IMR-90 (cell line): Measurements from ENCODE around the gene ESRRB.

Experiments used
- BHLHE40 ChIP-seq: fragments of 150-350 bp; IDR thresholded peaks from 2 replicates; pipeline ENCODE4 v1.6.1; 2016; ENCODE audit warnings: mild to moderate bottlenecking, low read depth, low read length
- CEBPB ChIP-seq: IDR thresholded peaks from 2 replicates; pipeline ENCODE4 v1.6.1; 2012; ENCODE audit warnings: low read depth, low read length, improper control_type of control experiment
- FOS ChIP-seq: fragments of 150-350 bp; IDR thresholded peaks from 2 replicates; pipeline ENCODE4 v1.6.1; 2016; ENCODE audit warnings: low read depth, low read length
- MAFK ChIP-seq: IDR thresholded peaks from 2 replicates; pipeline ENCODE4 v1.6.1; 2012; ENCODE audit warnings: low read depth, low read length, improper control_type of control experiment
- MAZ ChIP-seq: IDR thresholded peaks from 2 replicates; pipeline ENCODE4 v1.6.1; 2012; ENCODE audit warnings: low read depth, mild to moderate bottlenecking, low read length, improper control_type of control experiment, moderate library complexity, borderline replicate concordance
- POLR2A ChIP-seq: IDR thresholded peaks from 2 replicates; pipeline ENCODE4 v1.6.1; 2012; ENCODE audit warnings: mild to moderate bottlenecking, low read depth, low read length
- RAD21 ChIP-seq: IDR thresholded peaks from 2 replicates; pipeline ENCODE4 v1.6.1; 2012; ENCODE audit warnings: low read length, improper control_type of control experiment
- RFX5 ChIP-seq: IDR thresholded peaks from 2 replicates; pipeline ENCODE4 v1.8.0; 2012; ENCODE audit warnings: low read depth, mild to moderate bottlenecking, low read length, moderate library complexity
- SMC3 ChIP-seq: fragments of 150-350 bp; IDR thresholded peaks from 2 replicates; pipeline ENCODE4 v1.6.1; 2016; ENCODE audit warnings: low read depth, mild to moderate bottlenecking, antibody characterized with exemption, low read length, moderate library complexity
- TF ChIP-seq, protein P1 (sequence below): conservative IDR thresholded peaks from 2 replicates; pipeline ENCODE4 v1.5.1; 2012; ENCODE audit warnings: mild to moderate bottlenecking, low read depth, low read length, improper control_type of control experiment

DNA sequence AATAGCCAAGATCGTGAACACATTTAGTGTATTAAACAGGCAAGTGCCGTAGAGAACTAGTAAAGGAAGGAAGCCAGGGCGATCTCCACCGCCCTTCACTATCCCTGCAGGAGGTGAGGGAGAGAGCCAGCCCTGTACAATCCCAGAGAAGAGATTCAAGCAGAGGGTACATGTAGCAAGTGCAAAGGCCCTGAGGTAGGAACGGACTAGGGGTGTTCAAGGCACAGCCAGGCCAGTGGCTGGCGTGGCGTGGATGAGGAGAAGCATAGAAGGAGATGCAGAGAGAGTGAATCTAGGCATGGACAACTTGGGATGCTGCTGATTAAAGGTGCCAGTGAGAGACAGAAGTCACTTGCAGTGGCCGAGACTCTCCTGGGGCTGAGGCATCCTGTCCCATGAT, 39.1 kb upstream of the ESRRB start:
- TF ChIP-seq BHLHE40, result no peak
- TF ChIP-seq, protein P1, sequence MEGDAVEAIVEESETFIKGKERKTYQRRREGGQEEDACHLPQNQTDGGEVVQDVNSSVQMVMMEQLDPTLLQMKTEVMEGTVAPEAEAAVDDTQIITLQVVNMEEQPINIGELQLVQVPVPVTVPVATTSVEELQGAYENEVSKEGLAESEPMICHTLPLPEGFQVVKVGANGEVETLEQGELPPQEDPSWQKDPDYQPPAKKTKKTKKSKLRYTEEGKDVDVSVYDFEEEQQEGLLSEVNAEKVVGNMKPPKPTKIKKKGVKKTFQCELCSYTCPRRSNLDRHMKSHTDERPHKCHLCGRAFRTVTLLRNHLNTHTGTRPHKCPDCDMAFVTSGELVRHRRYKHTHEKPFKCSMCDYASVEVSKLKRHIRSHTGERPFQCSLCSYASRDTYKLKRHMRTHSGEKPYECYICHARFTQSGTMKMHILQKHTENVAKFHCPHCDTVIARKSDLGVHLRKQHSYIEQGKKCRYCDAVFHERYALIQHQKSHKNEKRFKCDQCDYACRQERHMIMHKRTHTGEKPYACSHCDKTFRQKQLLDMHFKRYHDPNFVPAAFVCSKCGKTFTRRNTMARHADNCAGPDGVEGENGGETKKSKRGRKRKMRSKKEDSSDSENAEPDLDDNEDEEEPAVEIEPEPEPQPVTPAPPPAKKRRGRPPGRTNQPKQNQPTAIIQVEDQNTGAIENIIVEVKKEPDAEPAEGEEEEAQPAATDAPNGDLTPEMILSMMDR, result no peak
- TF ChIP-seq FOS, result no peak
- no peak for TF ChIP-seq POLR2A
- no peak for TF ChIP-seq CEBPB
- TF ChIP-seq MAZ, result no peak
- TF ChIP-seq SMC3, result no peak
- TF ChIP-seq MAFK, result no peak
- TF ChIP-seq RAD21, result no peak
- TF ChIP-seq RFX5, result no peak
